ENCODE results near the gene UVRAG. TPM values are rescaled to one million over a fixed set of nuclear protein-coding genes. Genes with fewer than 3 reads are reported as not detected.

UVRAG gene
- total and polyA plus RNA-seq, 9 donors = 10.1 to 26.7 (median 19.2) TPM

GRCh38 chr11:75785187-75785586 lies 29.8 kb upstream of the UVRAG start:
- intact Hi-C loops (cut with DNase I) = no loop called here
- Histone ChIP-seq H3K27ac (no peak overlapping the region), H3K4me3 (no peak overlapping the region), H3K27me3 (no peaks in the 10 kb centered on the region), H3K36me3 (no peaks in the 10 kb centered on the region), H3K4me1 (ENCODE audit: insufficient read depth) (peaks cover 2% of the 10 kb centered on the region), H3K9me3 (no peaks in the 10 kb centered on the region)
- no peak for TF ChIP-seq EP300 (IDR thresholded peaks at IDR 0.05)
- no peak for TF ChIP-seq POLR2A (IDR thresholded peaks at IDR 0.05)
- TF ChIP-seq, protein P1, sequence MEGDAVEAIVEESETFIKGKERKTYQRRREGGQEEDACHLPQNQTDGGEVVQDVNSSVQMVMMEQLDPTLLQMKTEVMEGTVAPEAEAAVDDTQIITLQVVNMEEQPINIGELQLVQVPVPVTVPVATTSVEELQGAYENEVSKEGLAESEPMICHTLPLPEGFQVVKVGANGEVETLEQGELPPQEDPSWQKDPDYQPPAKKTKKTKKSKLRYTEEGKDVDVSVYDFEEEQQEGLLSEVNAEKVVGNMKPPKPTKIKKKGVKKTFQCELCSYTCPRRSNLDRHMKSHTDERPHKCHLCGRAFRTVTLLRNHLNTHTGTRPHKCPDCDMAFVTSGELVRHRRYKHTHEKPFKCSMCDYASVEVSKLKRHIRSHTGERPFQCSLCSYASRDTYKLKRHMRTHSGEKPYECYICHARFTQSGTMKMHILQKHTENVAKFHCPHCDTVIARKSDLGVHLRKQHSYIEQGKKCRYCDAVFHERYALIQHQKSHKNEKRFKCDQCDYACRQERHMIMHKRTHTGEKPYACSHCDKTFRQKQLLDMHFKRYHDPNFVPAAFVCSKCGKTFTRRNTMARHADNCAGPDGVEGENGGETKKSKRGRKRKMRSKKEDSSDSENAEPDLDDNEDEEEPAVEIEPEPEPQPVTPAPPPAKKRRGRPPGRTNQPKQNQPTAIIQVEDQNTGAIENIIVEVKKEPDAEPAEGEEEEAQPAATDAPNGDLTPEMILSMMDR (IDR thresholded peaks at IDR 0.05) = no peak
- no peak for DNase-seq
- WGBS, 3 donors = 60 to 79% (median 69%) methylated on average over 4 of the region's 4 CpGs

- TF ChIP-seq, protein P1 (IDR thresholded peaks at IDR 0.05) = no peak
- TF ChIP-seq EP300 (IDR thresholded peaks at IDR 0.05) = no peak
- no peak for TF ChIP-seq POLR2A (IDR thresholded peaks at IDR 0.05)
- H3K27me3 ChIP-seq = no peaks in the 10 kb centered on the region
- no peak overlapping the region for H3K4me3 ChIP-seq
- WGBS, 3 donors = 93 to 96% (median 94%) methylated on average over 8 of the region's 8 CpGs
- intact Hi-C loops (cut with DNase I) = no loop called here
- H3K4me1 ChIP-seq (ENCODE audit: insufficient read depth) = no peaks in the 10 kb centered on the region
- DNase-seq = no peak
- no peak overlapping the region for H3K27ac ChIP-seq
- H3K9me3 ChIP-seq = no peaks in the 10 kb centered on the region
- no peaks in the 10 kb centered on the region for H3K36me3 ChIP-seq
Observed at GRCh38 chr11:75786101-75786736, 28.8 kb upstream of the UVRAG start.

DNA sequence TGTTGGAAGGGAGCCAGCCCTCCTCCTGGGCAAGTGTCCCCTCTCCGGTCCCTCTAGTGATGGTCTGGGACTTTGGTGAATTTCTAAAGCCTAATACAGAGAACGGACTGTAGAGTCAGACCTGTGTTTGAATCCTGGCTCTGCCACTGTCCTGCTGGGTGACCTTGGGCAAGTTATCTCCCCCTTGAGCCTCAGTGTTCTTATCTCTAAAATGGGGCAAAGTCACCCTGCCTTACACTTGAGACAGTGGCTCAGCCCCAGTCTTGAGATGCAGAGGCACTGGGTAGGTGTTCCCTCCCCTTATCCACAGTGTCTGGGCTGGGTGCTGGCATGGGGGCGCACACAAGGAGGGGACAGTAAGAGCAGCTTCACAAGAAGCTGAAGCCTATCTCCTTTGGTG lies 25.5 kb upstream of the UVRAG start:
- Histone ChIP-seq H3K36me3 (no peaks in the 10 kb centered on the region), H3K27me3 (no peaks in the 10 kb centered on the region), H3K4me1 (ENCODE audit: insufficient read depth) (no peaks in the 10 kb centered on the region), H3K27ac (no peak overlapping the region), H3K4me3 (no peak overlapping the region), H3K9me3 (no peaks in the 10 kb centered on the region)
- whole genome bisulfite sequencing, 3 donors = 88 to 100% (median 95%) methylated on average over 3 of the region's 3 CpGs
- no peak for DNase-seq
- TF ChIP-seq EP300 (IDR thresholded peaks at IDR 0.05) = no peak
- TF ChIP-seq, protein P1 (IDR thresholded peaks at IDR 0.05) = no peak
- TF ChIP-seq POLR2A (IDR thresholded peaks at IDR 0.05) = no peak
- intact Hi-C loops (cut with DNase I) = no loop called here

DNA sequence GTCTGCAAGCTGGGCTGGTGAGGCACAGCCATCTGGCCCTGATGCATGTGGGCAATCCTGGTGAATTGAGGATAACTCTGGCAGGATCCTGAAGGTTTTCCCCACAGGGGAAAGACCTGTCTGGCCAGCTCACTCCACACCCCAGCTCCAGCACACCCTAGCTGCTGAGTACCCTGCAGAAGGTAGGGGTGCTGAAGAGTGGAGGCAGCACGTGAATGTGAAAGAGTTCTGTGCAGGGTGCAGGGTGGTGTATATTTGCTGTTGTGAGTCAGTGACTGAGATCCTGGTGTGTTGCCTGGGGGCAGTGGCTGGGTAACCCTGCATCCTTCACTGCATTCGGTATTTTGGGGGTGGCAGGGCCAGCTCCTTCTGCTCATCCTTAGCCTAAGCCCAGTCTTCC lies 24.0 kb upstream of the UVRAG start:
- TF ChIP-seq EP300 (IDR thresholded peaks at IDR 0.05) = no peak
- TF ChIP-seq, protein P1 (IDR thresholded peaks at IDR 0.05) = no peak
- no peak for TF ChIP-seq POLR2A (IDR thresholded peaks at IDR 0.05)
- no peaks in the 10 kb centered on the region for H3K9me3 ChIP-seq
- H3K27ac ChIP-seq = no peak overlapping the region
- no peak for DNase-seq
- 77 to 85% (median 82%) methylated on average over 2 of the region's 2 CpGs for WGBS, 3 donors
- H3K27me3 ChIP-seq = no peaks in the 10 kb centered on the region
- H3K4me3 ChIP-seq = no peak overlapping the region
- intact Hi-C loops (cut with DNase I) = no loop called here
- no peaks in the 10 kb centered on the region for H3K4me1 ChIP-seq (ENCODE audit: insufficient read depth)
- no peaks in the 10 kb centered on the region for H3K36me3 ChIP-seq

Measured in ovary (tissue), 9 donors.